CD4-positive, alpha-beta T cell treated with Interleukin-17A for 4 hours (primary cell): ENCODE results near the gene FAM83F.

Experiments used
- DNase-seq: peaks from one replicate; pipeline ENCODE4 v3.0.0-alpha.2; 2020; ENCODE audit warnings: mixed read lengths

FAM83F gene

GRCh38 chr22:40076702-40077645, 82.2 kb downstream of the FAM83F start:
- peak; percentile 25 for DNase-seq

- DNase-seq, result no peak
Measured at GRCh38 chr22:40077646-40078016, 82.9 kb downstream of the FAM83F start.

GRCh38 chr22:40081662-40082061, 86.9 kb downstream of the FAM83F start:
- DNase-seq, result no peak

- DNase-seq, result no peak
Measured at GRCh38 chr22:40082184-40082583, 87.4 kb downstream of the FAM83F start.

DNA sequence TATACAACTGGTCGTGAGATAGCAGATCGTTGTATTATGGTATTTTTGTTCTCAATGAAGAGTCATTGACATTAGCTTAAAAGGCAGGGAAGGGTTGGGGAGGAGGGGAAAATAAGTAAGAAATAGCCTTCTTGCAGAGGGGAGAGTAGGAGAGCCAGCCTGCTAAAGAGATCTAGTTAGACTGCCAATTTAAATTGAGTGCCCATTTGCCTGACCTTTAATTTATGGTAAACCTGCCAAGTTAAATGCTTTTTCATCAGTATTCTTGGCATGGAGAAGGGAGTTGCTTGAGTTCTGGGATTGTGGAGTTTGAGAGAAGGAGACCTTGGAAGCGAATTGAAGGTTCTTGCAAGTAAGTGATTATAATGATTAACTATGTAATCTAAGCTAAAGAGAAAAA, 89.0 kb downstream of the FAM83F start:
- DNase-seq, result no peak

GRCh38 chr22:40084246-40084645, 89.5 kb downstream of the FAM83F start:
- DNase-seq, result no peak

DNA sequence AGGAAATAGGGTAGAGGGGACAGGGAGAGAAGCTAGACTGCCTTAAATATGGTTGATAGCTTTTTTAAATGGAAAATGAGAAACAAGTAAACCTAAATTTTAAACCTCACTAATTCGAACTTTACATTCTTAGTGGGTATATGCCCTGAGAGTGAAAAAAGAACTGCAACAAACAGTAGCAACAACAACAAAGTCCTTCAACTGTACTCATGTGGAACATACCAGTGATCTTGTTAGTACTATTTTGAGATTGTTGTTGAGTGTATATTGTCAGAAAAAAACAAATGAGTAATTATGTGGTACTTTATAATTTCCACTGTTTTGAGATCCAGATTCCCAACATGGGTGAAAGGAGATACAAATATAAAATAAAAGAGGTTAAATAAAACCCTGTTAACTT, 94.1 kb downstream of the FAM83F start:
- no peak for DNase-seq
